Measurements from ENCODE around the gene ARHGEF7.

ARHGEF7 gene

DNA sequence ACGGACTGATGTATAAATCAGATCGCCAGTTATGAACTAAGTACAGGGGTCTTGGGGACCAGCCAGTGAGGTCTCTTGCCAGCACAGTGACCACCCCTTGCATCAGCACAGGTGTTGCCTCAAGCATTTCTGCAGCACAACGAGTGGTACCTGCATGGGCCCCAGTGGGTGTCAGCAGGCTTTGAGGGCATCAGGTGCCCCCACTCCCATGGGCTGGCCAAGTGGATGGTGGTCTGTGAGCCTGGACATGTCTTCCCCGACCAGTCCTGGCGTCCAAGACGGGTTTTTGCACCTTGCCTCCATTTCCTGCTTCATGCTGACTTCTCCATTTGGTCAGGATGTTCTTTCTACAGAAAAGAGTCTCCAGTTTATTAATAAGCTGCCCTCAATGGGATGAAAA lies 22.4 kb upstream of the ARHGEF7 start:
- DNase-seq (ENCODE audit: low read depth, low spot score) = no peak
- Histone ChIP-seq H3K4me3 (ENCODE audit: insufficient read length, low read depth) (no peak overlapping the region), H3K27me3 (ENCODE audit: insufficient read depth, insufficient read length) (no peaks in the 10 kb centered on the region), H3K9me3 (ENCODE audit: insufficient read depth, low read length) (no peaks in the 10 kb centered on the region), H3K36me3 (ENCODE audit: insufficient read depth, insufficient read length, low read length) (no peaks in the 10 kb centered on the region), H3K9ac (ENCODE audit: insufficient read length, low read depth) (no peak overlapping the region), H3K4me1 (ENCODE audit: insufficient read depth, insufficient read length) (no peaks in the 10 kb centered on the region)
- TF ChIP-seq SUZ12 (IDR thresholded peaks at IDR 0.05; ENCODE audit: extremely low read depth, insufficient read depth, insufficient read length) = no peak
- TF ChIP-seq YY1 (IDR thresholded peaks at IDR 0.05; ENCODE audit: insufficient read depth, insufficient read length) = no peak
- TF ChIP-seq ZNF274 (IDR thresholded peaks at IDR 0.05; ENCODE audit: low read depth, low read length) = no peak

DNA sequence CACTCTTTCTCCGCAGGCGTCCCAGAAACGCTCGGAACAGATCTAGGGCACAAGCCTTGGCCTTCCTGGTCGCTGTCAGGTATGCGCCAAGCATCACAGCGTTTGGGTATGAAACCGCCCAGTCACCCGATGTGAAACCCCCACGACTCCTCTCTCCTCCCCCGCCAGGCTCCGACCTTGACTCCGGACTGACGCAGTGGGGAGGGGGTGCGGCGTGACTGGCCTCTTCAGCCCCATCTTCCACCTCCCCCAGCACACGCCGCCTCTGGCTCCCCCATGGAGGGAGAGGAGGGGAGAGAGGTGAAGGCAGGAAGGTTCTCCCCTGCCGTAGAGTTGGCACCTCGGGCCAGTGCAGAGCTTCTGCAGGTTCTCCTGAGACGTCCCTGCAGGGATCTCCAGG lies 22.0 kb upstream of the ARHGEF7 start:
- no peak for DNase-seq (ENCODE audit: low read depth, low spot score)
- H3K4me3 ChIP-seq (ENCODE audit: insufficient read length, low read depth) = no peak overlapping the region
- no peaks in the 10 kb centered on the region for H3K27me3 ChIP-seq (ENCODE audit: insufficient read depth, insufficient read length)
- H3K9me3 ChIP-seq (ENCODE audit: insufficient read depth, low read length) = no peaks in the 10 kb centered on the region
- no peaks in the 10 kb centered on the region for H3K4me1 ChIP-seq (ENCODE audit: insufficient read depth, insufficient read length)
- no peaks in the 10 kb centered on the region for H3K36me3 ChIP-seq (ENCODE audit: insufficient read depth, insufficient read length, low read length)
- TF ChIP-seq ZNF274 (IDR thresholded peaks at IDR 0.05; ENCODE audit: low read depth, low read length) (no peak), YY1 (IDR thresholded peaks at IDR 0.05; ENCODE audit: insufficient read depth, insufficient read length) (no peak), SUZ12 (IDR thresholded peaks at IDR 0.05; ENCODE audit: extremely low read depth, insufficient read depth, insufficient read length) (no peak)
- no peak overlapping the region for H3K9ac ChIP-seq (ENCODE audit: insufficient read length, low read depth)

DNA sequence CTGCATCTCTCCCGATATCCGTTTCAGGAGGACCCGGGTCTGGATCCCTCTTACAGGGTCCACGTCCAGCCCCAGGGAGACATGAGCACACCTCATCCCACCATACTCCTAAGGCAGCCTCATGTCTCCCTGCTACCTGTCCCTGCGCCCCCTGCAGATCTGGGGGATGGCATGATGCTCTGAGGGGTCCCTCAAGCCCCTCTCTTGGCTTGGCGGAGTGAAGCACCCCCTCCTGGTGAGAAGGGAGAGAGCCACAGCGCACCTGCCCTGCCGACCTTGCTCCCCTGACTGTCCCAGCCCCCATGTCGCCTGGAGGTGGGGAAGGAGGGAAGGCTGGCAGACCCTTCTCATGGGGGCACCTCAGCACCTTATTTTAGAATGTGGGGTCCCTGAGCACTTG lies 21.5 kb upstream of the ARHGEF7 start:
- Histone ChIP-seq H3K9ac (ENCODE audit: insufficient read length, low read depth) (no peak overlapping the region), H3K27me3 (ENCODE audit: insufficient read depth, insufficient read length) (no peaks in the 10 kb centered on the region), H3K36me3 (ENCODE audit: insufficient read depth, insufficient read length, low read length) (no peaks in the 10 kb centered on the region), H3K4me3 (ENCODE audit: insufficient read length, low read depth) (no peak overlapping the region), H3K9me3 (ENCODE audit: insufficient read depth, low read length) (no peaks in the 10 kb centered on the region), H3K4me1 (ENCODE audit: insufficient read depth, insufficient read length) (no peaks in the 10 kb centered on the region)
- TF ChIP-seq SUZ12 (IDR thresholded peaks at IDR 0.05; ENCODE audit: extremely low read depth, insufficient read depth, insufficient read length) (no peak), YY1 (IDR thresholded peaks at IDR 0.05; ENCODE audit: insufficient read depth, insufficient read length) (no peak), ZNF274 (IDR thresholded peaks at IDR 0.05; ENCODE audit: low read depth, low read length) (no peak)
- no peak for DNase-seq (ENCODE audit: low read depth, low spot score)

DNA sequence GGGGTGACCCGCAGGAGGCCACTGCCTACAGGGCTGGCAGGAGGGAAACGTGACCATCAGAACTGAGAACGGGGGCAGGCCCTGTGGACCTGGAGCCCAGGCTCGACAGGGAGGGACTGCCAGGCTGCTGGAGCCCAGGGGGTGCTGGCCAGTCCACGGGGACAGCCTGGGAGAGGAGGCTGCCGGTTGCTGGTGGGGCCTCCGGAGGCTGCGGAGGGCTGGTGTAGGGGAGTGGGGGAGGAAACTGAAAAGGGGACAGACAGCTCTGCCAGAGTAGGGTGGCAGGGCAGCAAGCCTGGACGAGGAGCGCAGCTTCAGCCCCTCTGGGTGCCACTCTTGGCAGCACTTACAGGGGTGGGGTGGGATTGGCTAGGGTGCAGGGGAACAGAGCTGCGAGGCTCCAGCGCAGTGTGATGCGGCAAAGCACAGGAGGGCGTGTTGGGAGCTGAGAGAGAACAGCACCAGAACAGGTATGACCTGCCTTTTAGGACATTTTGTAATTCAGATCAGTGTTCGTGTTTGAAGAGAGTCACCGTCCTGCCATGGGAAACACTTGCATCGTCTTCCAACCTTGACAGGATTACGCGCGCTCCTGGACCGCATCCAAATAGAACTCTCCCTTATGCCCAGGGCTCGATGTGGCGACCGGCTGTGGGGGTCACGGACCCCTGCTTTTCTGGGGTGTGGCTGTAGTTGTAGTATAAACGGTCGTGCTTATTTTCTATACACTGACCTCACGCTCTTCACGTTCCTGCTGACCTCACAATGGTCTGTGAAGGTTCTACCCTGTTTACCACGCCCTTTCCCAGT lies 19.9 kb upstream of the ARHGEF7 start:
- H3K4me1 ChIP-seq (ENCODE audit: insufficient read depth, insufficient read length) = no peaks in the 10 kb centered on the region
- TF ChIP-seq ZNF274 (IDR thresholded peaks at IDR 0.05; ENCODE audit: low read depth, low read length) (no peak), YY1 (IDR thresholded peaks at IDR 0.05; ENCODE audit: insufficient read depth, insufficient read length) (no peak), SUZ12 (IDR thresholded peaks at IDR 0.05; ENCODE audit: extremely low read depth, insufficient read depth, insufficient read length) (no peak)
- H3K27me3 ChIP-seq (ENCODE audit: insufficient read depth, insufficient read length) = no peaks in the 10 kb centered on the region
- H3K4me3 ChIP-seq (ENCODE audit: insufficient read length, low read depth) = no peak overlapping the region
- DNase-seq (ENCODE audit: low read depth, low spot score) = no peak
- H3K9ac ChIP-seq (ENCODE audit: insufficient read length, low read depth) = no peak overlapping the region
- H3K36me3 ChIP-seq (ENCODE audit: insufficient read depth, insufficient read length, low read length) = no peaks in the 10 kb centered on the region
- no peaks in the 10 kb centered on the region for H3K9me3 ChIP-seq (ENCODE audit: insufficient read depth, low read length)

DNA sequence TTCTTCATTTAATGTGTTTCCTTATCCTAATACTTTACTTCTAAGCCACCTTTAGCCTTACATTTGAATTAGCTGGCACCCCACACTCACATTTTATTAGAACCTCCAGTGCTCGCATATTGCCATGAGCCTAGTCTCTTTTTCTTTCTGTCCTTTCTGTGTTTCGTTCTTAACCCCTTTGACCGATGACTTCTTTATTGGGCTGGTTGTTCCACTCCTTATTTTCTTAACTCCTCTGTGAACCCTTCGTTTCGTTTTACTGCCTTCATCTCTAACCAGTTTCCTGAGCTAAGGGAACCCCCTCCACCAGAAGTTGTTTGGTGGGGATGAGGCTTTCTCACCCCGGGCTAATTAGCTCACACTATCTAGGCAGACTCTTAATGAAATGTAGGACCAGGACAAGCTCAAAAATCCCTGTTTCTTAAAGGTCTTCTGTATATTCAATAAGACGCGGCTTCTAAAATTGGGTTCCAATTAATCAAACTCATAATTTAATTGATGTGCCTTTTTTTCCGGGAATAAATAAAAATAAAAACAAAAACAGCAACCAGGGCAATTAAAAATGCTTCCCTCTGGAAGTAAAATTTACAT lies 19.1 kb upstream of the ARHGEF7 start:
- no peaks in the 10 kb centered on the region for H3K9me3 ChIP-seq (ENCODE audit: insufficient read depth, low read length)
- no peaks in the 10 kb centered on the region for H3K27me3 ChIP-seq (ENCODE audit: insufficient read depth, insufficient read length)
- no peak for DNase-seq (ENCODE audit: low read depth, low spot score)

DNA sequence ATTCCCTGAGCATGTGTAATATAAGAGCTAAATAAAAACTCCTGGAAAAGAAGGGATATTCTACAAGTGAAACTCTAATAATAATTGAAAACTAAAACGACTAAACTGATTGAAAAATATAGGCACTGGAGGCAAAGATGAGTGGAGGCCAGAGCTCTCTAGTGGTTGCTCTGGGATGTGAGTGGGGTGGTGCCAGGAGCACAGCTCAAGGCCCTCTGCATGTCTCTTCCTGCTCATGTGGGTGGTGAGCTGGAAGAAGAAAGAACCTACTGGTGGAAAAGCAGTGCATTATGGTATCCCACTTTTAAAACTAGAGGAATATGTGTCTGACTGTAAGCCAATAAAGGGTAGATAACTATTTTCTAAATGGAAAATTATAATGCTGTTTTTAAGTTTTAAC lies 15.8 kb upstream of the ARHGEF7 start:
- Histone ChIP-seq H3K36me3 (ENCODE audit: insufficient read depth, insufficient read length, low read length) (no peaks in the 10 kb centered on the region), H3K4me3 (ENCODE audit: insufficient read length, low read depth) (no peak overlapping the region), H3K27me3 (ENCODE audit: insufficient read depth, insufficient read length) (no peaks in the 10 kb centered on the region), H3K9ac (ENCODE audit: insufficient read length, low read depth) (no peak overlapping the region), H3K9me3 (ENCODE audit: insufficient read depth, low read length) (peaks cover 6% of the 10 kb centered on the region), H3K4me1 (ENCODE audit: insufficient read depth, insufficient read length) (no peaks in the 10 kb centered on the region)
- no peak for TF ChIP-seq ZNF274 (IDR thresholded peaks at IDR 0.05; ENCODE audit: low read depth, low read length)
- no peak for TF ChIP-seq SUZ12 (IDR thresholded peaks at IDR 0.05; ENCODE audit: extremely low read depth, insufficient read depth, insufficient read length)
- TF ChIP-seq YY1 (IDR thresholded peaks at IDR 0.05; ENCODE audit: insufficient read depth, insufficient read length) = no peak
- DNase-seq (ENCODE audit: low read depth, low spot score) = no peak

More for the DNA sequence above, 19.1 kb upstream of the ARHGEF7 start:
- Histone ChIP-seq H3K9ac (ENCODE audit: insufficient read length, low read depth) (no peak overlapping the region), H3K4me3 (ENCODE audit: insufficient read length, low read depth) (no peak overlapping the region), H3K4me1 (ENCODE audit: insufficient read depth, insufficient read length) (no peaks in the 10 kb centered on the region), H3K36me3 (ENCODE audit: insufficient read depth, insufficient read length, low read length) (no peaks in the 10 kb centered on the region)
- TF ChIP-seq ZNF274 (IDR thresholded peaks at IDR 0.05; ENCODE audit: low read depth, low read length) (no peak), SUZ12 (IDR thresholded peaks at IDR 0.05; ENCODE audit: extremely low read depth, insufficient read depth, insufficient read length) (no peak), YY1 (IDR thresholded peaks at IDR 0.05; ENCODE audit: insufficient read depth, insufficient read length) (no peak)

DNA sequence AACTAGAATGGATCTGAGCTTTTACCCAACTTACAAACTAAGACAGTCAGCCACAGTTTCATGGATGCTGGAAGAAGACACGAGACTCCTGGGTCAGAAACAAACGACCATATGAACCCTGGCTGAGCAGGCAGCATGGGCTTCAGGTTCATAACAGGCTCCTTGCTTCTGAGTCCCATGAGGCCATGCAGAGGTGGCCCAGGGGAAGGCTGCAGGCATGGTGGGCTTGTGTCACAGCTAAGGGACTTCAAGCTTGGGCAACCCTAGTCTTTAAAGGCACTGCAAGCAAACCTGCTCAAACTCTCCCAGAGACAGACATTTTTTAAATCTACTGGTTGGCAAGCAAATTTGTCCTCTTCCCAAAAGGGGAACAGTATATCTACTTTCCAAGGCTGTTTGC lies 5.1 kb upstream of the ARHGEF7 start:
- Histone ChIP-seq H3K27me3 (ENCODE audit: insufficient read depth, insufficient read length) (peaks cover 50% of the 10 kb centered on the region), H3K4me3 (ENCODE audit: insufficient read length, low read depth) (no peak overlapping the region), H3K4me1 (ENCODE audit: insufficient read depth, insufficient read length) (no peaks in the 10 kb centered on the region), H3K9me3 (ENCODE audit: insufficient read depth, low read length) (no peaks in the 10 kb centered on the region; the same call in 1 of the 2 replicates), H3K9ac (ENCODE audit: insufficient read length, low read depth) (no peak overlapping the region), H3K36me3 (ENCODE audit: insufficient read depth, insufficient read length, low read length) (no peaks in the 10 kb centered on the region)
- TF ChIP-seq SUZ12 (IDR thresholded peaks at IDR 0.05; ENCODE audit: extremely low read depth, insufficient read depth, insufficient read length) (no peak), ZNF274 (IDR thresholded peaks at IDR 0.05; ENCODE audit: low read depth, low read length) (no peak), YY1 (IDR thresholded peaks at IDR 0.05; ENCODE audit: insufficient read depth, insufficient read length) (no peak)
- DNase-seq (ENCODE audit: low read depth, low spot score) = no peak
